GM12872 (cell line): ENCODE results near the gene PLEKHM2.

Experiments
- TF ChIP-seq, protein P1 (sequence below): IDR thresholded peaks from 3 replicates; pipeline ENCODE4 v1.5.1; 2011; ENCODE audit warnings: low read depth, mild to moderate bottlenecking, low read length, moderate library complexity; ENCODE audit not compliant: insufficient read depth

Gene PLEKHM2

DNA sequence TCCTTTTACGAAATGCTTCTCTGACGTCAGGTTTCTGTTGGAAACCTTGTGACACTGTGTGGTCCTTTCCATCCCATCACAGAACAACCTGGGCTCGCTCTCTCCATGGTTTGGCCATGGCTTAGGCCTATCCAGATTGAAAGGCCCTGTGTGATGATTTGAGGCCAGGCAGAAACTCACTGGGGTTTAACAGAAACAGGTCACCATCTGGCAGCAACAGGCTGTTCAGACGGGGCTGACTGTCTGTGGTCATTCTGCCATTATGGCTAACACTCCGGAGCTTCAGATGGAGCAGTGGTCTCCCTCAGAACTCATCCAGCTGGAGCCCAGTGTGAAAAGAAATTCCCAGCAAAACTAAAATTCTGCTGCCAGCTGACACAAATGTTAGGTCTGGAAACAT, 9.3 kb downstream of the PLEKHM2 start:
- TF ChIP-seq, protein P1, sequence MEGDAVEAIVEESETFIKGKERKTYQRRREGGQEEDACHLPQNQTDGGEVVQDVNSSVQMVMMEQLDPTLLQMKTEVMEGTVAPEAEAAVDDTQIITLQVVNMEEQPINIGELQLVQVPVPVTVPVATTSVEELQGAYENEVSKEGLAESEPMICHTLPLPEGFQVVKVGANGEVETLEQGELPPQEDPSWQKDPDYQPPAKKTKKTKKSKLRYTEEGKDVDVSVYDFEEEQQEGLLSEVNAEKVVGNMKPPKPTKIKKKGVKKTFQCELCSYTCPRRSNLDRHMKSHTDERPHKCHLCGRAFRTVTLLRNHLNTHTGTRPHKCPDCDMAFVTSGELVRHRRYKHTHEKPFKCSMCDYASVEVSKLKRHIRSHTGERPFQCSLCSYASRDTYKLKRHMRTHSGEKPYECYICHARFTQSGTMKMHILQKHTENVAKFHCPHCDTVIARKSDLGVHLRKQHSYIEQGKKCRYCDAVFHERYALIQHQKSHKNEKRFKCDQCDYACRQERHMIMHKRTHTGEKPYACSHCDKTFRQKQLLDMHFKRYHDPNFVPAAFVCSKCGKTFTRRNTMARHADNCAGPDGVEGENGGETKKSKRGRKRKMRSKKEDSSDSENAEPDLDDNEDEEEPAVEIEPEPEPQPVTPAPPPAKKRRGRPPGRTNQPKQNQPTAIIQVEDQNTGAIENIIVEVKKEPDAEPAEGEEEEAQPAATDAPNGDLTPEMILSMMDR, result no peak

DNA sequence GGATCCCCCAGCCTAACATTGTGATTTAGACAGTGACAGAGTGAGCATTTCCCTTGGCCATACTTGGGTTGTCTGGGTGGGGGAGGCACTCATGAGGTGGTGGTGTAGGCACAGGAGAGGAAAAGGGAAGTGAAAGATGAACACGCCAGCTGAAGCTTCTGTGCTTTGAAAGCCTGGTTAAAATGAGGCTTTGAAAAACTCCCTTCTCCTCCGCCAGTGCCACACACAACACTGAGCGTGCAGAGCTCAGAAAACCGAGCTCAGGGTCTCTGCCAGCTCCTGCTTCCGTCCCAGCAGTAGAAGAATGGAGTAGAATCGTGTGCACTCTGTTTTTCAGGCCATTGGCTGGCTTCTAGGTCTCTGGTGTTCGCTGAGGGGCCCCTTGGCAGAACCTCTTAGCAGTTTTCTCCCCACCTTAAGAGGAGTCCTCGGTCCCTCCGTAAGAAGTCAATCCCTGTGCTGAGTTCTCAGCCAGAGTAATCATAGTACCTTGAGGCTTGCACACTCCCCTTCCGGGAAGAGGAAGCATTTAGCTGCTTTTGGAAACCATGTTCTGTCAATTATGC, 12.9 kb downstream of the PLEKHM2 start:
- TF ChIP-seq, protein P1, result no peak

DNA sequence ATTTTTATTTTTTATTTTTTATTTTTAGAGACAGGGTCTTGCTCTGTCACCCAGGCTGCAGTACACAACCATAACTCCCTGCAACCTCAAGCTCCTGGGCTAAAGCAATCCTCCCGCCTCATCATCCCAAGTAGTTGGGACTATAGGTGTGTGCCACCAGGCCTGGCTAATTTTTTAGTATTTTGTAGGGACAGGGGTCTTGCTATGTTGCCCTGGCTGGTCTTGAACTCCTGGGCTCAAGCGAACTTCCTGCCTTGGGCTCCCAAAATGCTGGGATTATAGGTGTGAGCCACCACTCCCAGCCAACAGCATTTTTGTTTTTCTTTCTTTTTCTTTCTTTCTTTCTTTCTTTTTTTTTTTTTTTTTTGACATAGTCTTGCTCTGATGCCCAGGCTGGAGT, 14.1 kb downstream of the PLEKHM2 start:
- TF ChIP-seq, protein P1, result no peak

DNA sequence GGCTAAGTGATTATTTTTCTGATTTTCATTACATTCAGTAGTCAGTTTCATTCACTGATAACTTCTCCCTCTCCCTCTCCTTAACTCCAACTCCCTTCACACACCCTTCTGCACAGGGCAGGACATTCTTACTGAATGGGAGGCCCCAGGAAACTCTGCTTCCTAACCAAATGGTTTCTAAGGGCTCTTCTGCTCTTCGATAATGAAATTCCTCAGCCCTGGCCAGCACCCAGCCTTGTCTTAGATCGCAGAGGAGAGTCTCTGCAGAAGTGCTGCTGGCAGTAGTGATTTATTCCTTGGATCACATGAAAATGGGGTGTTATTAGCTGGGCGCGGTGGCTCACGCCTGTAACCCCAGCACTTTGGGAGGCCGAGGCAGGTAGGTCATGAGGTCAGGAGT, 16.4 kb downstream of the PLEKHM2 start:
- TF ChIP-seq, protein P1, result no peak

GRCh38 chr1:15701784-15702183, 17.7 kb downstream of the PLEKHM2 start:
- TF ChIP-seq, protein P1, result no peak

DNA sequence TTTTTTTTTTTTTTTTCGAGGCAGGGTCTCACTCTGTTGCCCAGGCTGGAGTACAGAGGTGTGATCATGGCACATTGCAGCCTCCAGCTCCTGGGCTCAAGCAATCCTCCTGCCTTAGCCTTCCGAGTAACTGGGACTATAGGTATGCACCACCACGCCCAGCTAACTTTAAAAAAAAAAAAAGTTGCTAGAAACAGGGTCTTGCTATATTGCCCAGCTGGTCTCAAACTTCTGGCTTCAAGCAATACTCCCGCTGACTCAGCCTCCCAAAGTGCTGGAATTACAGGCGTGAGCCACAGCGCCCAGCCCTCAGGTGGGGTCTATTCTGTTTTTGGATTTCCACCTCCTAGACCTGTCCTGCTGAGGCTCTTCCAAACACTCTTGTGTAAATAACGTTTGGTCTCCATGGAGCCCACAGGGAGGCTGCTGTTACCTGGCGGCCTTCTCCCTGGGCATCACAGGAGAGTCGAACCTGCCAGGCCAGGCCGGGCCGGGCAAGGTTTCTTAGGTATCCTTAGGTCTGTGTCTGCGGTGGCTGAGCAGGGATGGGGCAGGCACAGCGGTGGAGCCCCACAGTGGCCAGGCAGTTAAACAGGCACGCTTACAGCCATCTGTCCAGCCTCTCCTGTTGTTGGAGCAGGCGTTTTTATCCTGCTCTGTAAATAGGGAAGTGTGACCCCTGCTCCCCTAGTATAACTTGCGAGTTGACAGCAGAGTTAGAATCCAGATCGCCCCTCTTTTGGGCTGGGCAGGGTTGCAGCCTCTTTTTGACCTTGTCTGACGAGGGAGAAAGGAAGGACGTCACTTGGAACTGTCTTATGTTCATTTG, 18.8 kb downstream of the PLEKHM2 start:
- TF ChIP-seq, protein P1, result no peak

GRCh38 chr1:15703562-15703961, 19.4 kb downstream of the PLEKHM2 start:
- TF ChIP-seq, protein P1, result no peak
